ENCODE data around the gene RPS28. TPM values are rescaled to one million over a fixed set of nuclear protein-coding genes. Genes with fewer than 3 reads are reported as not detected.

The RPS28 gene
- total RNA-seq, 1 donor: 174 TPM

DNA sequence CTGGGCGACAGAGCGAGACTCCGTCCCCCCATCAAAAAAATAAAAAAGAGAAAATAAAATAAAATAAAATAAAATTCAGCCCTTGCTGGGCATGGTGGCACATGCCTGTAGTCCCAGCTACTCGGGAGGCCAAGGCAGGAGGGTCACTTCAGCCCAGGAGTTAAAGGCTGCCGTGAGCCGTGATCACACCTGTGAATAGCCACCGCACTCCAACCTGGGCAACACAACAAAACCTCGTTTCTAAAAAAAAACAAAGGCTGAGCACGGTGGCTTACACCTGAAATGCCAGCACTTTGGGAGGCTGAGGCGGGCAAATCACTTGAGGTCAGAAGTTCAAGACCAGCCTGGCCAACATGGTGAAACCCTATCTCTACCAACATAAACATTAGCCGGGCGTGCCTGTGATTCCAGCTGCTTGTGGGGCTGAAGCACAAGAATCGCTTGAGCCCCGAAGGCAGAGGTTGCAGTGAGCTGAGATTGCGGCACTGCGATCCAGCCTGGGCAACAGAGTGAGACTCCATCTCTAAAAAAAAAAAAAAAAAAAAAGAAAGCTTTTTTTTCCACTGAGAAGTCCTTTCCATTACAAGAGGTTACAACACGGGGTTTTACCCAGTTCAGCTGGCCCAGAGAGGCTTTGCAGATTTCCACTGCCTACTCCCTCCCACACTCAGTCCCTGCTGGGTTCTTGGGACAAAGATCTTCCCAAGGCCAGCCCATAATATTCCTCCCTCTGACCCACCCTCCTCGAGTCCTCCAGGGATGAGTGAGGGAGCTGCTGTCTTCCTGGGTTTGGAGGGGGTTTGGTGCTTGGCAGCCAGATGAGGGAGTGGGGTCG lies 49.1 kb downstream of the RPS28 start:
- H3K4me3 ChIP-seq (ENCODE audit: low read depth, low read length): no peak overlapping the region
- DNase-seq (ENCODE audit: low read depth): peak; percentile 17
- TF ChIP-seq, protein P1, sequence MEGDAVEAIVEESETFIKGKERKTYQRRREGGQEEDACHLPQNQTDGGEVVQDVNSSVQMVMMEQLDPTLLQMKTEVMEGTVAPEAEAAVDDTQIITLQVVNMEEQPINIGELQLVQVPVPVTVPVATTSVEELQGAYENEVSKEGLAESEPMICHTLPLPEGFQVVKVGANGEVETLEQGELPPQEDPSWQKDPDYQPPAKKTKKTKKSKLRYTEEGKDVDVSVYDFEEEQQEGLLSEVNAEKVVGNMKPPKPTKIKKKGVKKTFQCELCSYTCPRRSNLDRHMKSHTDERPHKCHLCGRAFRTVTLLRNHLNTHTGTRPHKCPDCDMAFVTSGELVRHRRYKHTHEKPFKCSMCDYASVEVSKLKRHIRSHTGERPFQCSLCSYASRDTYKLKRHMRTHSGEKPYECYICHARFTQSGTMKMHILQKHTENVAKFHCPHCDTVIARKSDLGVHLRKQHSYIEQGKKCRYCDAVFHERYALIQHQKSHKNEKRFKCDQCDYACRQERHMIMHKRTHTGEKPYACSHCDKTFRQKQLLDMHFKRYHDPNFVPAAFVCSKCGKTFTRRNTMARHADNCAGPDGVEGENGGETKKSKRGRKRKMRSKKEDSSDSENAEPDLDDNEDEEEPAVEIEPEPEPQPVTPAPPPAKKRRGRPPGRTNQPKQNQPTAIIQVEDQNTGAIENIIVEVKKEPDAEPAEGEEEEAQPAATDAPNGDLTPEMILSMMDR (IDR thresholded peaks at IDR 0.05; ENCODE audit: insufficient read depth, low read length): no peak

DNA sequence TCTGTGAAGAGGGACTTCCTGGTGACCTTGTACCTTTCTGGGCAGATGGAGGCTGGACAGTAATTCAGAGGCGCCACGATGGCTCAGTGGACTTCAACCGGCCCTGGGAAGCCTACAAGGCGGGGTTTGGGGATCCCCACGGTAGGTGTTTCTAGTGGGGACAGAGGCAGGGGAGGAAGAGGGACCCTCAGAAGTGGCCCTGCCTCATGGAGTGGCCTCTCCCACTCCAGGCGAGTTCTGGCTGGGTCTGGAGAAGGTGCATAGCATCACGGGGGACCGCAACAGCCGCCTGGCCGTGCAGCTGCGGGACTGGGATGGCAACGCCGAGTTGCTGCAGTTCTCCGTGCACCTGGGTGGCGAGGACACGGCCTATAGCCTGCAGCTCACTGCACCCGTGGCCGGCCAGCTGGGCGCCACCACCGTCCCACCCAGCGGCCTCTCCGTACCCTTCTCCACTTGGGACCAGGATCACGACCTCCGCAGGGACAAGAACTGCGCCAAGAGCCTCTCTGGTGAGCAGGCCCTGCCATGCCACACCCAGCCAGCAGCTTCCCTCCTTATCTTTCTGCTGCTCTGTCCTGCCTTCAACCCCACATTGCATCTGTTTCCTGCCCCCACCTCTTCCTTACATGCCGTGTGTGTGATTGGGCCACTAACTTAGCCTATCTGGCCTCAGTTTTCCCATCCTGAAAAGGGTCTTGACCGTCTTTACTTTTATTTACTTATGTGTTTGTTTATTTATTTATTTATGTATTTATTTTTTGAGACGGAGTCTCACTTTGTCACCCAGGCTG lies 49.9 kb downstream of the RPS28 start:
- DNase-seq (ENCODE audit: low read depth): no peak

More for the DNA sequence above, 49.9 kb downstream of the RPS28 start:
- no peak overlapping the region for H3K4me3 ChIP-seq (ENCODE audit: low read depth, low read length)
- TF ChIP-seq, protein P1 (IDR thresholded peaks at IDR 0.05; ENCODE audit: insufficient read depth, low read length): no peak

Other genes starting within 250 kb of the RPS28 start
- gene FBN3, start 171.9 kb upstream of the RPS28 start, total RNA-seq (ENCODE audit: low replicate concordance): not detected in 2 replicates
- 2.1 and 14.1 TPM in 2 replicates for gene CERS4, start 112.1 kb upstream of the RPS28 start, total RNA-seq (ENCODE audit: low replicate concordance)
- gene CD320, start 13.1 kb upstream of the RPS28 start, total RNA-seq (ENCODE audit: low replicate concordance): 40.1 and 66.0 TPM in 2 replicates
- 5.0 and 24.1 TPM in 2 replicates for gene NDUFA7, start 121 bp upstream of the RPS28 start, total RNA-seq (ENCODE audit: low replicate concordance)
- gene KANK3, start 21.8 kb downstream of the RPS28 start, total RNA-seq (ENCODE audit: low replicate concordance): 0.09 and 0.16 TPM in 2 replicates
- 4.4 and 22.8 TPM in 2 replicates for gene ANGPTL4, start 42.7 kb downstream of the RPS28 start, total RNA-seq (ENCODE audit: low replicate concordance)
- 6.3 and 15.7 TPM in 2 replicates for gene RAB11B, start 68.9 kb downstream of the RPS28 start, total RNA-seq (ENCODE audit: low replicate concordance)
- 11.1 and 68.2 TPM in 2 replicates for gene MARCHF2, start 91.8 kb downstream of the RPS28 start, total RNA-seq (ENCODE audit: low replicate concordance)
- 41.8 and 53.6 TPM in 2 replicates for gene HNRNPM, start 123.5 kb downstream of the RPS28 start, total RNA-seq (ENCODE audit: low replicate concordance)
- not detected in 2 replicates for gene PRAM1, start 181.1 kb downstream of the RPS28 start, total RNA-seq (ENCODE audit: low replicate concordance)
- gene ZNF414, start 192.7 kb downstream of the RPS28 start, total RNA-seq (ENCODE audit: low replicate concordance): 4.4 and 6.4 TPM in 2 replicates

All from fibroblast of the aortic adventitia (primary cell).